ENCODE data around the gene RAB9B. TPM values are rescaled to one million over a fixed set of nuclear protein-coding genes. Genes with fewer than 3 reads are reported as not detected.
A peak's percentile ranks its signal among the peaks of the same experiment; 100 is the strongest.
"Not testable (repeated sequence)": the region's sequence is repeated elsewhere in the genome, so short reads cannot be mapped to it uniquely, and the experiment has no call there.

The RAB9B gene
- total and polyA plus RNA-seq, 7 donors = under 0.01 to 18.8 (median 9.2) TPM

GRCh38 chrX:103818842-103819619, 13.0 kb downstream of the RAB9B start:
- no peaks in the 10 kb centered on the region for H3K27me3 ChIP-seq
- intact Hi-C loops (cut with DNase I) = loop anchor here (1.0 to 5.0 kb wide), 2 partner anchors 107 to 130 kb away; partner anchors contain the start of gene TMEM31
- TF ChIP-seq POLR2A (IDR thresholded peaks at IDR 0.05) = no peak
- TF ChIP-seq, protein P1, sequence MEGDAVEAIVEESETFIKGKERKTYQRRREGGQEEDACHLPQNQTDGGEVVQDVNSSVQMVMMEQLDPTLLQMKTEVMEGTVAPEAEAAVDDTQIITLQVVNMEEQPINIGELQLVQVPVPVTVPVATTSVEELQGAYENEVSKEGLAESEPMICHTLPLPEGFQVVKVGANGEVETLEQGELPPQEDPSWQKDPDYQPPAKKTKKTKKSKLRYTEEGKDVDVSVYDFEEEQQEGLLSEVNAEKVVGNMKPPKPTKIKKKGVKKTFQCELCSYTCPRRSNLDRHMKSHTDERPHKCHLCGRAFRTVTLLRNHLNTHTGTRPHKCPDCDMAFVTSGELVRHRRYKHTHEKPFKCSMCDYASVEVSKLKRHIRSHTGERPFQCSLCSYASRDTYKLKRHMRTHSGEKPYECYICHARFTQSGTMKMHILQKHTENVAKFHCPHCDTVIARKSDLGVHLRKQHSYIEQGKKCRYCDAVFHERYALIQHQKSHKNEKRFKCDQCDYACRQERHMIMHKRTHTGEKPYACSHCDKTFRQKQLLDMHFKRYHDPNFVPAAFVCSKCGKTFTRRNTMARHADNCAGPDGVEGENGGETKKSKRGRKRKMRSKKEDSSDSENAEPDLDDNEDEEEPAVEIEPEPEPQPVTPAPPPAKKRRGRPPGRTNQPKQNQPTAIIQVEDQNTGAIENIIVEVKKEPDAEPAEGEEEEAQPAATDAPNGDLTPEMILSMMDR (IDR thresholded peaks at IDR 0.05) = no peak
- H3K4me3 ChIP-seq = no peak overlapping the region
- WGBS, 2 donors = 27 to 59% methylated on average over 7 of the region's 7 CpGs
- no peaks in the 10 kb centered on the region for H3K36me3 ChIP-seq
- H3K9me3 ChIP-seq = no peaks in the 10 kb centered on the region
- no peaks in the 10 kb centered on the region for H3K4me1 ChIP-seq
- H3K27ac ChIP-seq = peak overlapping the region in 2 of 4 donors; percentile 22 to 23
- no peak for DNase-seq

GRCh38 chrX:103817502-103817901, 14.6 kb downstream of the RAB9B start:
- Histone ChIP-seq H3K4me1 (no peaks in the 10 kb centered on the region), H3K9me3 (no peaks in the 10 kb centered on the region), H3K4me3 (no peak overlapping the region), H3K36me3 (no peaks in the 10 kb centered on the region), H3K27ac (no peak overlapping the region), H3K27me3 (no peaks in the 10 kb centered on the region)
- DNase-seq = no peak
- no peak for TF ChIP-seq POLR2A (IDR thresholded peaks at IDR 0.05)
- TF ChIP-seq EP300 (IDR thresholded peaks at IDR 0.05) = no peak
- no peak for TF ChIP-seq POLR2AphosphoS5 (IDR thresholded peaks at IDR 0.05)
- TF ChIP-seq, protein P1 (IDR thresholded peaks at IDR 0.05) = peak; percentile 33 to 66 (median 35)
- intact Hi-C loops (cut with DNase I) = loop anchor here (1.0 to 5.0 kb wide), 2 partner anchors 105 to 283 kb away; partner anchors contain the start of gene TMEM31
- WGBS, 2 donors = 14 to 21% methylated on average over 5 of the region's 5 CpGs

GRCh38 chrX:103817101-103817500, 15.0 kb downstream of the RAB9B start:
- H3K27me3 ChIP-seq, DNase-seq, H3K4me1 ChIP-seq, H3K36me3 ChIP-seq, H3K4me3 ChIP-seq, H3K27ac ChIP-seq, H3K9me3 ChIP-seq: not testable (repeated sequence)
- intact Hi-C loops (cut with DNase I) = loop anchor here (1.0 to 5.0 kb wide), 2 partner anchors 105 to 283 kb away; partner anchors contain the start of gene TMEM31
- WGBS, 2 donors = 37 to 50% methylated on average over 5 of the region's 5 CpGs

DNA sequence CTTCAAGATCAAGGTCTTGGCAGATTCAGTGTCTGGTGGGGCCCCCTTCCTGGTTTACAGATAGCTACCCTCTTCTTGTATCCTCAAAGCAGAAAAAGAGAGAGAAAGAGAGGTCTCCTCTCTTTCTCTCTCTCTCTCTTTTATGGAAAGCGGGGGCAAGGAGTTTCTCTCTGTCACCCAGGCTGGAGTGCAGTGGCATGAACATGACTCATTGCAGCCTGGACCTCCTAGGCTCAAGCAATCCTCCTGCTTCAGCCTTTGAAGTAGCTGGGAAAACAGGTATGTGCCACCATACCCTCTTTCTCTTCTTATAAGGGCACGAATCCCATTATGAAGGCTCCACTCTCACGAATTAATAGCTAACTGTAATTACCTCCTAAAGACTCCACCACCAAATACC, 20.2 kb downstream of the RAB9B start:
- no peaks in the 10 kb centered on the region for H3K4me1 ChIP-seq
- H3K9me3 ChIP-seq = no peaks in the 10 kb centered on the region
- H3K4me3 ChIP-seq = no peak overlapping the region
- no peak overlapping the region for H3K27ac ChIP-seq
- no peaks in the 10 kb centered on the region for H3K27me3 ChIP-seq
- DNase-seq = no peak
- intact Hi-C loops (cut with DNase I) = no loop called here
- no peaks in the 10 kb centered on the region for H3K36me3 ChIP-seq
- 94% methylated on average over 3 of the region's 3 CpGs for WGBS, 2 donors
- TF ChIP-seq POLR2A (IDR thresholded peaks at IDR 0.05) (no peak), EP300 (IDR thresholded peaks at IDR 0.05) (no peak), POLR2AphosphoS5 (IDR thresholded peaks at IDR 0.05) (no peak)
- TF ChIP-seq, protein P1 (IDR thresholded peaks at IDR 0.05) = no peak

DNA sequence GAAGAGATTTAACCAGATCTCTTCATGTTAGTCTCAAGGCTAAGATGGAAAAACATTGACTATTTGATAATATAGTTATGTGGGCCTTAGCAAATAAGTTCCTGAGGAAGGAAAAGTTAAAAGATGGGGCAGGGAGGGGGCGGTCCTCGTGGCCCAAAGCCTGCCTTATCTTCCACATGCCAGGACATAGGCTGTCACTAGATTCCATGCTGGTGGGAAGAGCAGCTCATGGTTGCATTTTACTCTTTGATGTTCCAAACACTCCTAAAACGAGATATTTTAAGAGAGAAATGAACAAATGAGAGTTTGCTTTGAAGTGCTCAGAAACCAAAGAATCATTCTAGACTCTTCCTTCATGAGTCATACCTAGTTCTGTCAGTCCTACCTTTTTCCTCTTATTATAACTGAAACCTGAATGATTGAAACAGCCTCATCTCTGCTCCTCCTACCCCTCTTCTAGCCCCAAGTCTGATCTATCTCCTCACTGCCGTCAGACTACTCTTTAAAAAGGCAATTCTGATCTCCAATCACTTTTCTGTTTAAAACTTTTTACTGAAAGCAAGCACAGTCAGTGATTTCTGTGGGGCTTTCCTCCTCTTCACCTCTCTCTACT, 25.1 kb downstream of the RAB9B start:
- TF ChIP-seq EP300 (IDR thresholded peaks at IDR 0.05) = no peak
- TF ChIP-seq, protein P1 (IDR thresholded peaks at IDR 0.05) = no peak
- TF ChIP-seq POLR2AphosphoS5 (IDR thresholded peaks at IDR 0.05) = no peak
- TF ChIP-seq POLR2A (IDR thresholded peaks at IDR 0.05) = no peak
- H3K4me3 ChIP-seq = no peak overlapping the region
- intact Hi-C loops (cut with DNase I) = no loop called here
- H3K27ac ChIP-seq = no peak overlapping the region
- WGBS, 2 donors = 65 to 66% methylated on average over 4 of the region's 4 CpGs
- H3K9me3 ChIP-seq = no peaks in the 10 kb centered on the region
- H3K36me3 ChIP-seq = no peaks in the 10 kb centered on the region
- H3K4me1 ChIP-seq = no peaks in the 10 kb centered on the region
- no peak for DNase-seq
- H3K27me3 ChIP-seq = no peaks in the 10 kb centered on the region

All from sigmoid colon (tissue), 7 donors.